Prostate gland (tissue), 2 donors: ENCODE results near the gene CEP72.

ENCODE experiments used
- CTCF ChIP-seq, 4 experiments: fragments of 200-600 bp in 2 of 4; fragments of 450-650 bp in 2 of 4; sonication (generic) in 2 of 4; IDR thresholded peaks; 1 replicate in 3 of 4; 2 replicates in 1 of 4; pipeline ENCODE4 v1.5.1; 2016 to 2019; ENCODE audit warnings: antibody characterized with exemption in 4 of 4, mild to moderate bottlenecking in 2 of 4, moderate library complexity in 2 of 4
- POLR2A ChIP-seq: fragments of 450-650 bp; IDR thresholded peaks from one replicate; pipeline ENCODE4 v1.6.1; 2016; ENCODE audit warnings: antibody characterized with exemption, mild to moderate bottlenecking

DNA sequence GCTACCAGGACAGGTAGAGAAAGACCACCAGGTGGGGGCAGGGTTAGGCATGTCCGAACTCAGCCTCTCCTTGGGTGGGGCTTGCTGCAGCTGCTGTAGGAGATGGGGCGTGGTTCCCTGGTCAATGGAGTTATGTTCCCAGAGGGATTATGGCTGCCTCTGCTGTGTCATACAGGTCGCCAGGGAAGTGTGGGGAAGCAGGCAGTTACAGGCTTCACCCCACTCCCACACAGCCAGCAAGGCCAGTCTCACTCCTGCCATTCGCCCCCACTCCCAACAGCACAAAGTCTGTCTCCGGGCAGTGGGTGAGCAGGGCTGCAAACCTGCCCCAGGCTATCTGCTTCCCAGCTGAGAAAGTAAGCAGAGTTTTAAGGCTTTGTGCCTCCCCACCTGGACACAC lies 20.0 kb upstream of the CEP72 start:
- TF ChIP-seq CTCF (IDR thresholded peaks at IDR 0.05) (no peak), POLR2A (no peak)
